ENCODE results near the gene TCIRG1. TPM values are rescaled to one million over a fixed set of nuclear protein-coding genes. Genes with fewer than 3 reads are reported as not detected.

TCIRG1 gene
- polyA plus RNA-seq, 1 donor from 2014 or later: 46.0 TPM

DNA sequence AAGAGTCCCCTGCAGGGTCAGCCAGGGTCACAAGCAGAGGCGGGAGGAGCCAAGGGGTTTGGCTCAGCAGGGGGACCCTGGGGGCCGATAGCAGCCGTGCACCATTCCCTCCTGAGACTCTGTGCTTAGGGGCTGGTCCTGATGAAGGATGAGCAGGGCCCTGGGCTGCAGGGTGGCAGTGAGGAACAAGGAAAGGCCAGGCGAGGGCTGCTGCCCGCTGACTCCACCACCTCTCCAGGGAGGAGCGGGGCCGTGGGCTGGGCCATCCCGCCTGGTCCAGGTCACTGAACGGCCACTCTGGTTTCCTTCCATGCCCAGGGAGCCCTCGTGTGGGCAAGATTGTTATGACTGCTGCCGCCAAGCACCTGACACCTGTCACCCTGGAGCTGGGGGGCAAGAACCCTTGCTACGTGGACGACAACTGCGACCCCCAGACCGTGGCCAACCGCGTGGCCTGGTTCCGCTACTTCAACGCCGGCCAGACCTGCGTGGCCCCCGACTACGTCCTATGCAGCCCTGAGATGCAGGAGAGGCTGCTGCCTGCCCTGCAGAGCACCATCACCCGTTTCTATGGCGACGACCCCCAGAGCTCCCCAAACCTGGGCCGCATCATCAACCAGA, 17.5 kb upstream of the TCIRG1 start:
- peaks cover 4% of the 10 kb centered on the region for H3K27me3 Mint-ChIP-seq
- H3K36me3 Mint-ChIP-seq: no peaks in the 10 kb centered on the region
- H3K9me3 Mint-ChIP-seq: peaks cover 0 to 4% (median 0%) of the 10 kb centered on the region in 3 donors
- H3K4me3 Mint-ChIP-seq: no peak overlapping the region
- H3K27ac Mint-ChIP-seq: no peak overlapping the region
- no peaks in the 10 kb centered on the region for H3K4me1 Mint-ChIP-seq

DNA sequence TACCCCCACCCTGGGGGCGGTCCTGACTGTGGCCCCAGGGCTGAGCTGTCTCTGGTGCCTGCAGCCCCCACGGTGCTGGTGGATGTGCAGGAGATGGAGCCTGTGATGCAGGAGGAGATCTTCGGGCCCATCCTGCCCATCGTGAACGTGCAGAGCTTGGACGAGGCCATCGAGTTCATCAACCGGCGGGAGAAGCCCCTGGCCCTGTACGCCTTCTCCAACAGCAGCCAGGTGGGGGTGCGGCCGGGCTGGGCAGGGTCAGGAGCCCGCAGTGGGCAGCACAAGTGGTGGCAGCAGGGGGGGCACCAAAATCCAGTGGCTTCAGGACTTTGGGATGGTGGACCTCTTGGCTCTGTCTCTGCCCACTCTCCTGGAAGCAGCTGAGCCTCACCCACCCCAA, 16.3 kb upstream of the TCIRG1 start:
- Mint-ChIP-seq H3K4me1 (no peaks in the 10 kb centered on the region), H3K9me3 (peaks cover 0 to 4% (median 0%) of the 10 kb centered on the region in 3 donors), H3K27ac (no peak overlapping the region), H3K4me3 (no peak overlapping the region), H3K27me3 (peaks cover 4% of the 10 kb centered on the region), H3K36me3 (no peaks in the 10 kb centered on the region)

DNA sequence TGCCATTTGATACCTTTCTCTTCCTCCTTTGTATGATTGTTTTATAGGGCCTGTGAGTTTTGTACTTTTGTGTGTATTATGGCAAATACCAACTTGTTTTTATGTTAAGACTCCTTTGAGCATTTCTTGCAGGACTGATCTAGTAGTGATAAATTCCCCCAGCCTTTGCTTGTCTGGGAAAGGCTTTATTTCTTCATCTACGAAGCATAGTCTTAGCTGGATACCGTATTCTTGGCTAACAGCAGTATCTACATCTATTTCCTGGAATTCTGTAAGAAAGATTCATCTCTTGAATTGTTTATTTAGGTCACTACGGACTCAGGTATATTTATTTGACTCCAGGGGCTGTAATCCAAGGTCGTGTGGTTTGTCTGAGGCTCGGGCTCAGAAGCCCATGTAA, 14.3 kb upstream of the TCIRG1 start:
- no peaks in the 10 kb centered on the region for H3K36me3 Mint-ChIP-seq
- no peak overlapping the region for H3K4me3 Mint-ChIP-seq
- peaks cover 0 to 4% (median 0%) of the 10 kb centered on the region in 3 donors for H3K9me3 Mint-ChIP-seq
- peaks cover 0 to 2% (median 1%) of the 10 kb centered on the region in 3 donors for H3K4me1 Mint-ChIP-seq
- no peaks in the 10 kb centered on the region for H3K27me3 Mint-ChIP-seq
- H3K27ac Mint-ChIP-seq: no peak overlapping the region

DNA sequence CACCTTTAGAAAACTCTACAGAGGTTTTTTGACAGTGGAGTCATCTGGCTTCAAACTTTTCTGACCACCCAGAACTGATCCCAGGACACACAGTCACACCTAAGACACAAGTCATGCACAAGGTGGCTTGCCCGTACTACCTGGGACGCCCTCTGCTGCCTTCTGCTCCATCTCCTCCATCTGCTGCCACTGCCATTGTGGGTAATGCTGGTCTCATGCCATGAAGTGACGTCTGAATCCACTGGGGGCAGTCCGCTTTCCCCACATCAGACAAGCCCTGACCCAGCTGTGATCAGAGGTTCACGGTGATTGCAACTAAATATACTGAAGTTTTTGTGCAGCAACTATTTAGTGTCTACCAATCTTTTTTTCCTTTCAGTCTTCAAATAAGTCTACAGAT, 13.8 kb upstream of the TCIRG1 start:
- Mint-ChIP-seq H3K27me3 (no peaks in the 10 kb centered on the region), H3K4me1 (peaks cover under 1 to 4% (median 3%) of the 10 kb centered on the region in 3 donors), H3K27ac (no peak overlapping the region), H3K9me3 (peaks cover 0 to 4% (median 0%) of the 10 kb centered on the region in 3 donors), H3K4me3 (peak overlapping the region in 1 of 4 donors; percentile 11), H3K36me3 (no peaks in the 10 kb centered on the region)

DNA sequence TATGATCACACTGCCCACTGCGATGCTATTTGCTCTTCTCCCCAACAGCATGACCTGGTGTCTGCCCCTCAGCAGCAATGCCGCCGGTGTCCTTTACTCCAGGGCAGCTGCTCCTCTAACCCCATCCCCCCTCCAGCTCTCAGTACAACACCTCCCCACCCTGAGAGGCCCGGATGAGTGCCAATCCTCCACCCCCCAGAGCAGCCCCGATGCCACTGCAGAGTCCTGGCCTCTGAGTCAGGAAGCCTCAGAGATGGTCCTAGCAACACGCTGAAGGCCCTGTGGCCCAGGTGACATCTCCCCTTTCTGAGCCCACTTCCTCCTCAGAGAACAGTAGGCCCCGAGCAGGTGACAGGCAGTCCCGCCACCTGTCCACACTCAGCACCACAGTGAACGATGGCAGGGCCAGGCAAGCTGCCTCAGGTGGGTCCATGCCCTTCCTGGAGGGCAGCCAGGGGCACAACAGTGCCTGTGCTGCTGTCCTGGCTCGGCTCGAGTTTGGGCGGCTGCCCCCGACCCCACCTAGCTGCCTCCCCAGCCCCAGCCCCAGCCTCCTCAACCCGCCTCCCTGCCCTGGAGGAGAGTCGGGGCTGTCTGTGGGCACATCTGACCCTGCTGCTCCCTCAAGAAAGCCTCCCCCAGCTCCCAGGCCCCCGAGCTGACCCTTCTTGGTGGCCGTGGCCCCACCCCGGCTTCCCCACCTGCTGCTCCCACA, 12.3 kb upstream of the TCIRG1 start:
- Mint-ChIP-seq H3K36me3 (peaks cover 2% of the 10 kb centered on the region), H3K4me3 (no peak overlapping the region), H3K27me3 (no peaks in the 10 kb centered on the region), H3K4me1 (peaks cover 6 to 8% (median 7%) of the 10 kb centered on the region in 3 donors), H3K27ac (no peak overlapping the region), H3K9me3 (peaks cover 0 to 4% (median 0%) of the 10 kb centered on the region in 3 donors)

DNA sequence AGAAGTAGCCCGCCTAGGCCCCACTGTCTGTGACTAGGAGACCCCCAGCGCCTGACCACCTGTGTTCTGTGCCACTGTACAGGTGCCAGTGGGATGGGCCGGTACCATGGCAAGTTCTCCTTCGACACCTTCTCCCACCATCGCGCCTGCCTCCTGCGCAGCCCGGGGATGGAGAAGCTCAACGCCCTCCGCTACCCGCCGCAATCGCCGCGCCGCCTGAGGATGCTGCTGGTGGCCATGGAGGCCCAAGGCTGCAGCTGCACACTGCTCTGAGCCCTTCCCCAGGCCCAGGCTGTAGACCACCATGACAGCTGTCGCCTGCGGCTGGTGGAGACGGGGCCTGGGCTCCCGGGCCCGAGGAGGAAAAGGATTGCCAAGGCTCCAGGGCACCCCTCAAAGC, 11.2 kb upstream of the TCIRG1 start:
- H3K4me3 Mint-ChIP-seq: no peak overlapping the region
- peaks cover 6 to 11% (median 10%) of the 10 kb centered on the region in 3 donors for H3K4me1 Mint-ChIP-seq
- peaks cover 0 to 4% (median 0%) of the 10 kb centered on the region in 3 donors for H3K9me3 Mint-ChIP-seq

DNA sequence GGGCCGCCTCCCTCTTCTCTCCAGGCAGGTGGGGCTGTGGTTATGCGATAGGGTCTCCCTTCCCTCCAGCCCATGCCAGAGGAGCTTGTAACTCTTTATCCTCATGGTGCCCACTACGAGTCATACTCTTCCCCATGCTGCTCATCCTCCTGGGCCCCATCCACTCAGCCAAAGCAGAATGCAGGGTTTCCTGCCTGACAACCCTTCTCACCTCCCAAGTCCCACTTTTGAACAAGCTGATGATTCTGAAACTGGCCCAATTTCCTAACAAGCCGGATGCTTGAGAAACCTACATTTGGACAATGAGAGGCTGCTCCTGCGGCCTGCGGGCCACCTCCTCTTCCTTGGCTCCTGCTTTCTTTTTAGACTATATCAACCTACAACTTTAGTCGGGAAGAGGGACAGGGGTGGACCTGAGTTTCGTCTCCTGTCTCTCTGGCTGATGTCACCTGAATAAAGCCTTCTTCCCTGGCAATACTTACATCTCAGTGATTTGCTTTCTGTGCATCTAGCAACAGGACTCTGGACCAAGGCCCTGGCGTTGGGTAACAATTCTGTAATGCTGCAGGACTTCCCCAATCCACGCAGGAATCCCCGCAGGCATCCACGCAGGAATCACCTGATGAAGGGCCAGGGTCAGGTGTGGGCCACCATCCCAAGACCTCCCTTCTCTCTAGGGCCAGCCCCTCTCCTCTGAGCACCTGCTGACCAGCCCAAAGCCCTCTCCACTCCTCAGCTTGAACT, 9.9 kb upstream of the TCIRG1 start:
- peak overlapping the region; percentile 68 to 99 (median 79) for H3K4me3 Mint-ChIP-seq
- peak overlapping the region in 1 of 3 donors; percentile 59 for H3K27ac Mint-ChIP-seq
- peaks cover 6 to 11% (median 10%) of the 10 kb centered on the region in 3 donors for H3K4me1 Mint-ChIP-seq
- no peaks in the 10 kb centered on the region for H3K27me3 Mint-ChIP-seq
- peaks cover 4% of the 10 kb centered on the region for H3K36me3 Mint-ChIP-seq
- peaks cover 0 to 4% (median 0%) of the 10 kb centered on the region in 3 donors for H3K9me3 Mint-ChIP-seq

More for the DNA sequence above, 11.2 kb upstream of the TCIRG1 start:
- peaks cover 4% of the 10 kb centered on the region for H3K36me3 Mint-ChIP-seq
- no peaks in the 10 kb centered on the region for H3K27me3 Mint-ChIP-seq
- H3K27ac Mint-ChIP-seq: no peak overlapping the region

DNA sequence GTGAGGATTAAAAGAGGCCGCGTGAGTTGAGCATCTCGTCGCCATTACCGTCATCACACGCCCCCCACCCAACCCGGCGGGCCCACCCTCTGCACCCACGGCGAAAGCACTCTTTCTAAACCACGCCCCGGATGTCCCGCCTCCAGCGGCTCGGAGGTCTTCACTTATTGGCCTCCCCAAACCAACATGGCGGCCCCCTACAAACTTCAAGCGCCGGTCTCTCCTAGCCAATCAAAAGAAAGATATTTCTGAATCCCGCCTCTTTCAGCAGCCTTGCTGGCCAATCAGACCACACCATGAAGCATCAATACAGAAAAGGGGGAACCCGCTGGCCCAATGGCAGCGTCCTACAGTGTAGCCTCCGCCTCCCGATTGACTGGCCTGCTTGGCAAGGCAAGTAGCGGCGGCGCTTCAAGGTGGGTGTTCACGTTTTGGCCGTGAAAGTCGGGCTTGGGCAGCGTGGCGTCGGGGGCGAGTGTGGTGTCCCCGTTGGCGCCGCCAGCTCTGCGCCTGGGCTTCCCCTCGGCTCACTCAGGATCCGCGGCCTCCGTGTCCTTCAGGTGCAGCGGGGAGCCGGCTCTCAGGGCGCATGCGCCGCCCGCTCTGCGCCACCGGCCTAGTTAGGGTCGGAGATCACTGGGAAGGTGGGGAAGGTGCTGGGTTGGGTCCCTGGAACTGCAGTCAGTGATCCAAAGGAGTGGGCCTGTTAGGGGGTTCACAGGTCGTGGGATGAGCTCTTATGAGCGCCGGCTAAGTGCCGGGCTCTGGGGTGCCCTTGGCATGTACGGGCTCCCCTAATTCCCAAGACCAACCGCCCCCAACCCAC, 8.3 kb upstream of the TCIRG1 start, which contains the start of gene NDUFS8:
NDUFS8 (plus strand) TSS at position 364 of the 826 bp plus-strand sequence. CDS start 1,471 bp downstream, outside the sequence.
- H3K9me3 Mint-ChIP-seq: no peaks in the 10 kb centered on the region
- peaks cover 4% of the 10 kb centered on the region for H3K36me3 Mint-ChIP-seq
- peak within 1 kb of the TSS; percentile 94 to 99 (median 96) for H3K4me3 Mint-ChIP-seq
- H3K4me1 Mint-ChIP-seq: peaks cover 6 to 11% (median 10%) of the 10 kb centered on the region in 3 donors
- H3K27me3 Mint-ChIP-seq: no peaks in the 10 kb centered on the region
- peak within 1 kb of the TSS; percentile 54 to 83 (median 71) for H3K27ac Mint-ChIP-seq

DNA sequence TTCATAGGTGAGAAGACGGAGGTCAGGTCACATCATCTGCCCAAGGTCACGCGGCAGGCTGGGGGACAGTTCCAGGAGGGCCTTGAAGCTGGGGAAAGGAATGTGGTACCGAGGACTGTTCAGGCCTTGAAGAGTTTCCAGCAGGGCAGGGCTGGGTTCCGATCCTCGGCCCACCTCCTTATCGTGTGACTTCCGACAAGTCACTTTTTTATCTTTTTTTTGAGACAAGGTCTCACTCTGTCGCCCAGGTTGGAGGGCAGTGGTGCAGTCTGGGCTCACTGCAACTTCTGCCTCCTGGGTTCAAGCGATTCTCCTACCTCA, 7.7 kb upstream of the TCIRG1 start:
- no peaks in the 10 kb centered on the region for H3K27me3 Mint-ChIP-seq
- H3K36me3 Mint-ChIP-seq: peaks cover 4% of the 10 kb centered on the region
- H3K27ac Mint-ChIP-seq: peak overlapping the region; percentile 54 to 83 (median 71)
- H3K4me1 Mint-ChIP-seq: peaks cover 6 to 11% (median 10%) of the 10 kb centered on the region in 3 donors
- H3K9me3 Mint-ChIP-seq: no peaks in the 10 kb centered on the region
- peak overlapping the region; percentile 94 to 99 (median 96) for H3K4me3 Mint-ChIP-seq

DNA sequence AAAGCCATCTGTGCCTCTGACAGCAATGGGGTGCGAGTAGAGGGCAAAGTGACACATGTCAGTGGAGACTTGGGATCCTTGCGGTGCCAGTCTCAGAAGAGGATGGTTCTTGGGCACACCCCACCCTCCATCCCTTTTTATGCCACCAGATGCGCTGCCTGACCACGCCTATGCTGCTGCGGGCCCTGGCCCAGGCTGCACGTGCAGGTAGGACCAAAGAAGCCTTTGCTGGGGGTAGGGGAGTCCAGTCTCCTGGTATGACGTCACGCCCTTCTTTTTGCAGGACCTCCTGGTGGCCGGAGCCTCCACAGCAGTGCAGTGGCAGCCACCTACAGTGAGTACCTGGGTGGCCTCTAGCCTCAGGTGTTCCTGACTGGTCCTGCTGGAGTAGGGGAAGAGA, 6.8 kb upstream of the TCIRG1 start:
- Mint-ChIP-seq H3K27ac (peak overlapping the region in 1 of 3 donors; percentile 54), H3K4me3 (peak overlapping the region in 3 of 4 donors; percentile 94 to 97 (median 96)), H3K36me3 (peaks cover 4% of the 10 kb centered on the region), H3K9me3 (no peaks in the 10 kb centered on the region), H3K4me1 (peaks cover 6 to 15% (median 13%) of the 10 kb centered on the region in 3 donors), H3K27me3 (no peaks in the 10 kb centered on the region)

DNA sequence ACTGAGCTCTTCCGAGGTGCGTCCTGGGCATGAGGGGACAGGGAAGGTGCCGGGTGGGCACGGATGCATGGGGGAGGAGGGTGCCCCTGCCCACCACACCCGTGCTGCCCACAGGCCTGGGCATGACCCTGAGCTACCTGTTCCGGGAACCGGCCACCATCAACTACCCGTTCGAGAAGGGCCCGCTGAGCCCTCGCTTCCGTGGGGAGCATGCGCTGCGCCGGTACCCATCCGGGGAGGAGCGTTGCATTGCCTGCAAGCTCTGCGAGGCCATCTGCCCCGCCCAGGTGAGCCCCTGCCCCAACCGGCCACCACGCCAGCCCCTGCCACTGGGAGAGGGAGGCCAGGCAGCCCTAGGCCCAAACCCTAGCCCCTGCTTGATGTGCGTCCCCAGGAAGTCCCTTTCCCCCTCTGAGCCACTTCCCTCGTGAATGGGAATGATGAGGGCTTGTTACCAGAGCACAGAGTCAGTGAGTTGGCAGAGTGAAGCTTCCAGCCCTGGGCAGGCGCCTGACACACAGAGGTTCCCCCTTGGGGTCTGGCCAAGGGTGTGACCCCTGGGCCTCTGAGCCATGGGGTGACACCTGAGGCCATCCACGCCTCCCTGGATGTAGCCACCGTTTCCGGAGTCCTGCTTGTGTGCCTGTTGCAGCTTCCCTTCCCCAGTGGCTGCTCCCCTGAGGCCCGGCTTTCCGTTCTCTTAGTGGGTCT, 5.7 kb upstream of the TCIRG1 start:
- Mint-ChIP-seq H3K9me3 (no peaks in the 10 kb centered on the region), H3K27ac (no peak overlapping the region), H3K36me3 (peaks cover 4% of the 10 kb centered on the region), H3K4me3 (peak overlapping the region in 1 of 4 donors; percentile 81), H3K4me1 (peaks cover 6 to 20% (median 17%) of the 10 kb centered on the region in 3 donors), H3K27me3 (no peaks in the 10 kb centered on the region)

DNA sequence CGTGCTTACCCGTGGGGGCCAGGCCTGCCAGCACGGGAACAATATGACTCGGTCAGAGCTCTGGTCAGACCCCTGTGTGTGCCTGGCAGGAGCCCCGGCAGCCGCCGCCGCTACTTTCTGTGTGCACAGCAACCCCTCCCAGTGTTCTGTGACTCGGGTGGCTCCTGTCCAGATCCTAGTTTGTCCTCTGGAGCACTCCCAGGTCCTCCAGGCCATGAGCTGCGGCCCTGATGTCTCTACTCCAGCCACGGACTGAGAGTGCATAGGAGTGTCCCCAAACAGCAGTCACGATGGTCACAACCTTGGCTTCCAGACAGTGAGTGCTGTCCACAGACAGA, 5.1 kb upstream of the TCIRG1 start:
- H3K27me3 Mint-ChIP-seq: no peaks in the 10 kb centered on the region
- no peak overlapping the region for H3K27ac Mint-ChIP-seq
- H3K4me1 Mint-ChIP-seq: peaks cover 6 to 20% (median 17%) of the 10 kb centered on the region in 3 donors
- peak overlapping the region in 1 of 4 donors; percentile 81 for H3K4me3 Mint-ChIP-seq
- H3K36me3 Mint-ChIP-seq: peaks cover 4% of the 10 kb centered on the region
- H3K9me3 Mint-ChIP-seq: no peaks in the 10 kb centered on the region

DNA sequence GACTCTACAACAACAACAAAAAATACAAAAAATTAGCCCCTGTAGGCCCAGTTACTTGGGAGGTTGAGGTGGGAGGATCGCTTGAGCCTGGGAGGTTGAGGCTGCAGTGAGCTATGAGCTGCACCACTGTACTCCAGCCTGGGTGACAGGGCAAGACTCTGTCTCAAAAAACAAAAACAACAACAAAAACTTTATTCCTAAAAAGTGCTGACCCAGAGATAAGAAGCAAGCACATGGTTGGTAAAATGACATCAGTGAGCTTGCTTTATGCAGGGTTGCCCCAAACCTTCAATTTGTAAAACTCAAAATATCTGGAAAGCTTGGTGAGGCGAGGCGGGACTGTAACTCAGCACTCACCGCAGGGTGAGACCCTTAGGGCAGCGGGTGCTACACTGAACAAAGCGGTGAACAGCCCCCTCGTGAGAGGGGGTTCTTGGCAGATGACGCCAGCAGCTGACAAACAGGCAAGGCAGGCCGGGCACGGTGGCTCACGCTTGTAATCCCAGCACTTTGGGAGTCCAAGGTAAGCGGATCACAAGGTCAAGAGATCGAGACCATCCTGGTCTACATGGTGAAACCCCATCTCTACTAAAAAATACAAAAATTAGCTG, 3.5 kb upstream of the TCIRG1 start:
- Mint-ChIP-seq H3K4me3 (peak overlapping the region in 2 of 4 donors; percentile 70 to 81), H3K36me3 (peaks cover 2% of the 10 kb centered on the region), H3K4me1 (peaks cover 7 to 14% (median 12%) of the 10 kb centered on the region in 3 donors), H3K27ac (peak overlapping the region in 1 of 3 donors; percentile 43), H3K27me3 (no peaks in the 10 kb centered on the region), H3K9me3 (no peaks in the 10 kb centered on the region)
